Liver (tissue), 3 donors: ENCODE results near the gene ACTL7B.

Experiments used
- GABPA ChIP-seq, 2 donors: IDR thresholded peaks in 1 of 2; conservative IDR thresholded peaks in 1 of 2; 2 replicates each; pipeline ENCODE4 v1.6.1; 2016; ENCODE audit warnings: antibody characterized with exemption in 2 of 2, mild to moderate bottlenecking in 1 of 2, moderate library complexity in 1 of 2
- MAX ChIP-seq: IDR thresholded peaks from 2 replicates; pipeline ENCODE4 v1.6.1; 2016; ENCODE audit warnings: antibody characterized with exemption
- RAD21 ChIP-seq, 2 donors: IDR thresholded peaks; 2 replicates each; pipeline ENCODE4 v1.6.1; 2016; ENCODE audit warnings: antibody characterized with exemption in 2 of 2, mild to moderate bottlenecking in 2 of 2
- TAF1 ChIP-seq: conservative IDR thresholded peaks from 2 replicates; pipeline ENCODE4 v1.6.1; 2016; ENCODE audit warnings: antibody characterized with exemption, mild to moderate bottlenecking
- TF ChIP-seq, protein P1 (sequence below): fragments of 150-350 bp; IDR thresholded peaks from 2 replicates; pipeline ENCODE4 v1.5.1; 2017; ENCODE audit warnings: improper control_type of control experiment, low read depth, low read length; ENCODE audit not compliant: missing input control
- donor health status: healthy.
- donor health status: healthy.

DNA sequence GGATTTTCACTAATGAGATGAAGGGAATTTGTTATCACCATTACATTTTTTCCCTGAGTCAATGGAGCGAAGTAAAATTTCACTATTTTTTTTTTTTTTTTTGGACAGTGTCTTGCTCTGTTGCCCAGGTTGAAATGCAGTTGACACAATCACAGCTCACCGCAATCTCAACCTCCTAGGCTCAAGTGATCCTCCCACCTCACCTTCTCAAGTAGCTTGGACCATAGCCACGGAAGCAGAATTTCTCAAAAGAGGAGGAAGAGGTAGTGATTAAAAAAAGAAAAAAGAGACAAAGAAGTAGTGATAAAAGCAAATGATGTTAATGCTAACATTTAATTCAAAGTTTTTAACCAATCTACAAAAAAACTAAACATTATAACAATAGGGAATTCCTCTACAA, 48.4 kb upstream of the ACTL7B start:
- TF ChIP-seq, protein P1, sequence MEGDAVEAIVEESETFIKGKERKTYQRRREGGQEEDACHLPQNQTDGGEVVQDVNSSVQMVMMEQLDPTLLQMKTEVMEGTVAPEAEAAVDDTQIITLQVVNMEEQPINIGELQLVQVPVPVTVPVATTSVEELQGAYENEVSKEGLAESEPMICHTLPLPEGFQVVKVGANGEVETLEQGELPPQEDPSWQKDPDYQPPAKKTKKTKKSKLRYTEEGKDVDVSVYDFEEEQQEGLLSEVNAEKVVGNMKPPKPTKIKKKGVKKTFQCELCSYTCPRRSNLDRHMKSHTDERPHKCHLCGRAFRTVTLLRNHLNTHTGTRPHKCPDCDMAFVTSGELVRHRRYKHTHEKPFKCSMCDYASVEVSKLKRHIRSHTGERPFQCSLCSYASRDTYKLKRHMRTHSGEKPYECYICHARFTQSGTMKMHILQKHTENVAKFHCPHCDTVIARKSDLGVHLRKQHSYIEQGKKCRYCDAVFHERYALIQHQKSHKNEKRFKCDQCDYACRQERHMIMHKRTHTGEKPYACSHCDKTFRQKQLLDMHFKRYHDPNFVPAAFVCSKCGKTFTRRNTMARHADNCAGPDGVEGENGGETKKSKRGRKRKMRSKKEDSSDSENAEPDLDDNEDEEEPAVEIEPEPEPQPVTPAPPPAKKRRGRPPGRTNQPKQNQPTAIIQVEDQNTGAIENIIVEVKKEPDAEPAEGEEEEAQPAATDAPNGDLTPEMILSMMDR = no peak
- no peak for TF ChIP-seq RAD21 (IDR thresholded peaks at IDR 0.05)
- TF ChIP-seq TAF1 = no peak
- TF ChIP-seq MAX = no peak
- TF ChIP-seq GABPA (IDR thresholded peaks at IDR 0.05 in 1 of 2, conservative IDR thresholded peaks at IDR 0.05 in 1 of 2) = no peak
